Measurements from ENCODE around the gene TENM3.
"Not testable (repeated sequence)": the region's sequence is repeated elsewhere in the genome, so short reads cannot be mapped to it uniquely, and the experiment has no call there.

Gene TENM3

DNA sequence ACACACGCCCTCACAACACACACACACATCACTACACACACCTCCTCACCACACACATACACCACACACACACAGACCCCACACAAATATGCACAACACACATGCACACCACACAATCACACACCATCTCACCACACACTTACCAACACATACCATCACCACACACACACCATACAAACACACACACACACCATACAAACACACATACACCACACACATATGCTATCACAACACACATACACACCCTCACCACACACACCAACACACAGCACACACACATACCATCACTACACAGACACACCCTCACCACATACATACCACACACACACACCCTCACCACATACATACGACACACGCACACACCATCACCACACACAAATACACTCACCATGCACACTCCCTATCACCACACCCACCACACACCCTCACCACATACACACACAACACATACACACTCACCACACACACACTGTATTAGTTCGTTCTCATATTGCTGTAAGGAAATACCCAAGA is 567.0 kb downstream of the TENM3 start:
- Histone ChIP-seq H3K27me3 (ENCODE audit: insufficient read depth, low read length) (no peaks in the 10 kb centered on the region), H3K79me2 (ENCODE audit: control insufficient read depth, insufficient read depth, low read length, unreplicated experiment) (no peaks in the 10 kb centered on the region), H3K36me3 (ENCODE audit: insufficient read depth, low read length) (no peaks in the 10 kb centered on the region), H3K4me3 (ENCODE audit: low read depth, low read length) (no peak overlapping the region), H2AFZ (ENCODE audit: low read length, unreplicated experiment) (no peak overlapping the region), H3K27ac (ENCODE audit: low read depth, low read length) (no peak overlapping the region), H3K4me1 (ENCODE audit: control insufficient read depth, insufficient read depth, low read length, unreplicated experiment) (no peaks in the 10 kb centered on the region)

DNA sequence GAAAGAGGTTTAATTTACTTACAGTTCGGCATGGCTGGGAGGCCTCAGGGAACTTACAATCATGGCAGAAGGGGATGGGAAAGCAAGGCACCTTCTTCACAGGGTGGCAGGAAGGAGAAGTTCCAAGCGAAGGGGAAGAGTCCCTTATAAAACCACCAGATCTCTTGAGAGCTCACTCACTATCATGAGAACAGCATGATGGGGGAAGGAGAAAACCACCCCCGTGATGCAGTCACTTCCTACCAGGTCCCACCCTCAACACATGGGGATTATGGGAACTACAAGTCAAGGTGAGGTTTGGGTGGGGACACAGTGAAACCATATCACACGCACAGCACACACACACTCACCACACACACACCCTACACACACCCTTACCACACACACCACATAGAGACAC is 569.7 kb downstream of the TENM3 start:
- no peak overlapping the region for H3K27ac ChIP-seq (ENCODE audit: low read depth, low read length)
- no peaks in the 10 kb centered on the region for H3K4me1 ChIP-seq (ENCODE audit: control insufficient read depth, insufficient read depth, low read length, unreplicated experiment)
- H3K27me3 ChIP-seq (ENCODE audit: insufficient read depth, low read length) = no peaks in the 10 kb centered on the region
- no peaks in the 10 kb centered on the region for H3K36me3 ChIP-seq (ENCODE audit: insufficient read depth, low read length)
- no peaks in the 10 kb centered on the region for H3K79me2 ChIP-seq (ENCODE audit: control insufficient read depth, insufficient read depth, low read length, unreplicated experiment)
- no peak overlapping the region for H2AFZ ChIP-seq (ENCODE audit: low read length, unreplicated experiment)
- no peak overlapping the region for H3K4me3 ChIP-seq (ENCODE audit: low read depth, low read length)

GRCh38 chr4:182814065-182814464 is 570.9 kb downstream of the TENM3 start:
- H3K4me3 ChIP-seq (ENCODE audit: low read depth, low read length); H2AFZ ChIP-seq (ENCODE audit: low read length, unreplicated experiment); H3K27ac ChIP-seq (ENCODE audit: low read depth, low read length); H3K79me2 ChIP-seq (ENCODE audit: control insufficient read depth, insufficient read depth, low read length, unreplicated experiment); H3K4me1 ChIP-seq (ENCODE audit: control insufficient read depth, insufficient read depth, low read length, unreplicated experiment); H3K27me3 ChIP-seq (ENCODE audit: insufficient read depth, low read length); H3K36me3 ChIP-seq (ENCODE audit: insufficient read depth, low read length): not testable (repeated sequence)

- Histone ChIP-seq H3K4me3 (ENCODE audit: low read depth, low read length) (no peak overlapping the region), H3K27ac (ENCODE audit: low read depth, low read length) (no peak overlapping the region), H3K79me2 (ENCODE audit: control insufficient read depth, insufficient read depth, low read length, unreplicated experiment) (no peaks in the 10 kb centered on the region), H3K27me3 (ENCODE audit: insufficient read depth, low read length) (no peaks in the 10 kb centered on the region), H3K4me1 (ENCODE audit: control insufficient read depth, insufficient read depth, low read length, unreplicated experiment) (no peaks in the 10 kb centered on the region), H3K36me3 (ENCODE audit: insufficient read depth, low read length) (no peaks in the 10 kb centered on the region), H2AFZ (ENCODE audit: low read length, unreplicated experiment) (no peak overlapping the region)
Measured at GRCh38 chr4:182818926-182819730, 575.9 kb downstream of the TENM3 start.

DNA sequence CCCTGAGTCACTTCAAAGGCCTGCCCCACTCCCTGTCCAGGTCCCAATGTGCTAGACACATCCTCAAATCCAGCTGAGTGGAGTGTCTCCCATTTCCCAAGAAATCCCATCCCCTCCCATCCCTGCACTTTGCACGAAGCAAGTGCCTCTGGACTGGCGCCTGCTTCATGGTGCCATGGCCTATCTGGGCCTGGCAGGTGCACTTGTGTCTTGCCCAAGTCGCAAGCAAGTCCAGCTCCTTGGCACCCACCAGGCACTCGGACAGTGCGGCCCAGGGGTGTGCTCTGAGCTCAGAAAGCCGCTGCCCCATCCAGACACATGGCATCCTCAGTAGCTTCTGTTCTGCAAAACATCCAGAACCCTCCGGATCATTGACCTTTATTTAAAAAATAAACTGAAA is 576.5 kb downstream of the TENM3 start:
- Histone ChIP-seq H3K36me3 (ENCODE audit: insufficient read depth, low read length) (no peaks in the 10 kb centered on the region), H3K79me2 (ENCODE audit: control insufficient read depth, insufficient read depth, low read length, unreplicated experiment) (no peaks in the 10 kb centered on the region), H3K4me3 (ENCODE audit: low read depth, low read length) (no peak overlapping the region), H3K4me1 (ENCODE audit: control insufficient read depth, insufficient read depth, low read length, unreplicated experiment) (no peaks in the 10 kb centered on the region), H3K27ac (ENCODE audit: low read depth, low read length) (no peak overlapping the region), H3K27me3 (ENCODE audit: insufficient read depth, low read length) (no peaks in the 10 kb centered on the region), H2AFZ (ENCODE audit: low read length, unreplicated experiment) (no peak overlapping the region)

GRCh38 chr4:182822554-182822953 is 579.4 kb downstream of the TENM3 start:
- Histone ChIP-seq H3K4me1 (ENCODE audit: control insufficient read depth, insufficient read depth, low read length, unreplicated experiment) (no peaks in the 10 kb centered on the region), H2AFZ (ENCODE audit: low read length, unreplicated experiment) (no peak overlapping the region), H3K79me2 (ENCODE audit: control insufficient read depth, insufficient read depth, low read length, unreplicated experiment) (no peaks in the 10 kb centered on the region), H3K4me3 (ENCODE audit: low read depth, low read length) (no peak overlapping the region), H3K27me3 (ENCODE audit: insufficient read depth, low read length) (no peaks in the 10 kb centered on the region), H3K36me3 (ENCODE audit: insufficient read depth, low read length) (no peaks in the 10 kb centered on the region), H3K27ac (ENCODE audit: low read depth, low read length) (no peak overlapping the region)

GRCh38 chr4:182823576-182823975 is 580.4 kb downstream of the TENM3 start:
- H3K4me3 ChIP-seq (ENCODE audit: low read depth, low read length) = no peak overlapping the region
- H3K79me2 ChIP-seq (ENCODE audit: control insufficient read depth, insufficient read depth, low read length, unreplicated experiment) = no peaks in the 10 kb centered on the region
- no peaks in the 10 kb centered on the region for H3K36me3 ChIP-seq (ENCODE audit: insufficient read depth, low read length)
- H2AFZ ChIP-seq (ENCODE audit: low read length, unreplicated experiment) = peak overlapping the region; percentile 6
- H3K27ac ChIP-seq (ENCODE audit: low read depth, low read length) = no peak overlapping the region
- H3K27me3 ChIP-seq (ENCODE audit: insufficient read depth, low read length) = no peaks in the 10 kb centered on the region
- H3K4me1 ChIP-seq (ENCODE audit: control insufficient read depth, insufficient read depth, low read length, unreplicated experiment) = no peaks in the 10 kb centered on the region

- Histone ChIP-seq H3K79me2 (ENCODE audit: control insufficient read depth, insufficient read depth, low read length, unreplicated experiment) (no peaks in the 10 kb centered on the region), H3K27me3 (ENCODE audit: insufficient read depth, low read length) (no peaks in the 10 kb centered on the region), H3K27ac (ENCODE audit: low read depth, low read length) (no peak overlapping the region), H3K36me3 (ENCODE audit: insufficient read depth, low read length) (no peaks in the 10 kb centered on the region), H2AFZ (ENCODE audit: low read length, unreplicated experiment) (no peak overlapping the region), H3K4me1 (ENCODE audit: control insufficient read depth, insufficient read depth, low read length, unreplicated experiment) (no peaks in the 10 kb centered on the region), H3K4me3 (ENCODE audit: low read depth, low read length) (no peak overlapping the region)
Measured at GRCh38 chr4:182825003-182825402, 581.8 kb downstream of the TENM3 start.

DNA sequence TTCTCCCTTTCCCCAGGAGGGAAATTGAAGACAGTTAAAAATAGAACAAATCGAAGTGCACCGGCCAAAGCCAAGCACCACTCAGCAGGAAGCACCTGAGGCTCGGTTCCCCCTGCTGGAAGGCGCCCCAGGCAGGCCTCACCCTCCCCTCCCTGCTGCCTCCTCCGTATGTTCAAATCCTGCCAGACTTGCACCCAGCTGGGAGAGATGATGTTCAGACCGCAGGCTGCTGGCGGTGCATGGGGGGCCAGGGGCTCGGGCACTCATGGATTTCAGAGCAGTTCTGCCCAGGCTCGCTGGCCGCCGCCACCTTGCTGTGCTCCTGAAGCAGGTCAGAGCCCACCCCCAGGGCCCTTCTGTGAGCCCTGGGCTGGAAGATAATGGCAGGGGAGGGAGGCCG is 582.6 kb downstream of the TENM3 start:
- H3K79me2 ChIP-seq (ENCODE audit: control insufficient read depth, insufficient read depth, low read length, unreplicated experiment) = no peaks in the 10 kb centered on the region
- H3K36me3 ChIP-seq (ENCODE audit: insufficient read depth, low read length) = no peaks in the 10 kb centered on the region
- no peak overlapping the region for H2AFZ ChIP-seq (ENCODE audit: low read length, unreplicated experiment)
- no peaks in the 10 kb centered on the region for H3K4me1 ChIP-seq (ENCODE audit: control insufficient read depth, insufficient read depth, low read length, unreplicated experiment)
- no peak overlapping the region for H3K27ac ChIP-seq (ENCODE audit: low read depth, low read length)
- H3K4me3 ChIP-seq (ENCODE audit: low read depth, low read length) = no peak overlapping the region
- 0 out of 2 replicates have a peak, but pooled peaks cover 1% of the 10 kb centered on the region for H3K27me3 ChIP-seq (ENCODE audit: insufficient read depth, low read length)

DNA sequence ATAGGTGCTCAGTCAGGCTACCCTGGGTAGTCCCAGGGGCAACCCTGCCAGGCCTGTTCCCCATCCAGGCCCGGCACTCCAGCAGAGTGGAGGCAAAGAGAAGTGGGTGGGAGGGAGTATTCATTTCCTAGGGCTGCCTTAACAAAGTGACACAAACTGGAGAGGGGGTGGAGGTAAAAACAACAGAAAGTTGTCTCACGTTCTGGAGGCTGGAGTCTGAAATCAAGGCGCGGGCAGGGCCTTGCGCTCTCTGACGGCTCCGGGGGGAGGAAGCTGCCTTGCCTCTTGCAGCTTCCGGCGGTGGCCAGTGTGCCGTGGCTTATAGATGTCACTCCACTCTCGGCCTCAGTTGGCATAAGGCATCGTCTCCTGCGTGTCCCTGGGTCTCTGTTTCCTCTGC is 583.2 kb downstream of the TENM3 start:
- Histone ChIP-seq H2AFZ (ENCODE audit: low read length, unreplicated experiment) (no peak overlapping the region), H3K27ac (ENCODE audit: low read depth, low read length) (no peak overlapping the region), H3K4me1 (ENCODE audit: control insufficient read depth, insufficient read depth, low read length, unreplicated experiment) (no peaks in the 10 kb centered on the region), H3K27me3 (ENCODE audit: insufficient read depth, low read length) (0 out of 2 replicates have a peak, but pooled peaks cover 7% of the 10 kb centered on the region), H3K4me3 (ENCODE audit: low read depth, low read length) (no peak overlapping the region), H3K36me3 (ENCODE audit: insufficient read depth, low read length) (no peaks in the 10 kb centered on the region), H3K79me2 (ENCODE audit: control insufficient read depth, insufficient read depth, low read length, unreplicated experiment) (no peaks in the 10 kb centered on the region)

- H3K4me3 ChIP-seq (ENCODE audit: low read depth, low read length) = no peak overlapping the region
- H3K4me1 ChIP-seq (ENCODE audit: control insufficient read depth, insufficient read depth, low read length, unreplicated experiment) = no peaks in the 10 kb centered on the region
- H2AFZ ChIP-seq (ENCODE audit: low read length, unreplicated experiment) = no peak overlapping the region
- peaks cover 7% of the 10 kb centered on the region; the same call in 1 of the 2 replicates for H3K27me3 ChIP-seq (ENCODE audit: insufficient read depth, low read length)
- no peaks in the 10 kb centered on the region for H3K79me2 ChIP-seq (ENCODE audit: control insufficient read depth, insufficient read depth, low read length, unreplicated experiment)
- no peak overlapping the region for H3K27ac ChIP-seq (ENCODE audit: low read depth, low read length)
- no peaks in the 10 kb centered on the region for H3K36me3 ChIP-seq (ENCODE audit: insufficient read depth, low read length)
Measured at GRCh38 chr4:182827166-182827565, 584.0 kb downstream of the TENM3 start.
